Endothelial cell of umbilical vein (primary cell): ENCODE data around the gene MYD88. TPM values are rescaled to one million over a fixed set of nuclear protein-coding genes. Genes with fewer than 3 reads are reported as not detected.

Experiments used
- BruUV-seq: library from RNA; stranded (reverse); fragments of 400-500 nt; replicated peaks from 2 replicates; lab custom pipeline; 2021; lab: Mats Ljungman, UMichigan
- CTCF ChIA-PET: fragments of 300-600, 350-600 bp; sonication (Branson Sonifier 250); formaldehyde crosslinking; loops from one replicate; lab custom pipeline; 2021; ENCODE audit warnings: antibody characterized with exemption, inconsistent platforms; lab: Charles Lee
- POLR2A ChIA-PET: fragments of 300-600, 350-600 bp; sonication (Branson Sonifier 250); formaldehyde crosslinking; loops from one replicate; lab custom pipeline; 2021; ENCODE audit warnings: antibody characterized with exemption, inconsistent platforms; lab: Charles Lee
- DNase-seq: peaks from one replicate; pipeline ENCODE4 v3.0.0-alpha.2; 2011; ENCODE audit warnings: low read depth, low spot score
- FAIRE-seq: peaks from 2 replicates; lab custom pipeline; 2011; peaks lifted over from hg19 to GRCh38; lab: Jason Lieb, UNC
- H2AFZ ChIP-seq: 2 replicates; pipeline ENCODE4 v1.6.0; 2012; ENCODE audit warnings: low read depth, low read length, control low read depth, inconsistent platforms
- H3K27ac ChIP-seq: 2 replicates; pipeline ENCODE4 v1.5.1; 2011; ENCODE audit warnings: low read depth, mild to moderate bottlenecking, control low read depth, low read length, moderate library complexity; ENCODE audit not compliant: insufficient read depth
- H3K27me3 ChIP-seq, 2 experiments: 2 replicates each; pipeline versions ENCODE4 v1.6.0 to v1.6.1; 2011; ENCODE audit warnings: low read length in 2 of 2, mixed read lengths in 1 of 2; ENCODE audit not compliant: control insufficient read depth in 2 of 2, insufficient read depth in 2 of 2
- H3K36me3 ChIP-seq, 2 experiments: 2 replicates in 1 of 2; 3 replicates in 1 of 2; pipeline ENCODE4 v1.5.1; 2011; ENCODE audit warnings: low read length in 2 of 2, mild to moderate bottlenecking in 1 of 2, moderate library complexity in 1 of 2; ENCODE audit not compliant: control insufficient read depth in 2 of 2, insufficient read depth in 2 of 2; ENCODE audit errors: extremely low read depth in 1 of 2
- H3K4me1 ChIP-seq: 3 replicates; pipeline ENCODE4 v1.5.1; 2011; ENCODE audit warnings: mild to moderate bottlenecking, low read length; ENCODE audit not compliant: control insufficient read depth, insufficient read depth; ENCODE audit errors: extremely low read depth
- H3K4me2 ChIP-seq: 2 replicates; pipeline ENCODE4 v1.6.1; 2011; ENCODE audit warnings: low read length, control low read depth, mixed read lengths; ENCODE audit not compliant: insufficient read depth
- H3K4me3 ChIP-seq, 3 experiments: fragments of 200-600 bp in 1 of 3; sonication (generic), shearing (Covaris generic) in 1 of 3; replicated peaks in 1 of 3; 2 replicates each; pipeline ENCODE4 v1.5.1; 2011 to 2016; ENCODE audit warnings: control low read depth in 3 of 3, low read length in 3 of 3, mild to moderate bottlenecking in 2 of 3, inconsistent platforms in 1 of 3, low read depth in 1 of 3, moderate library complexity in 1 of 3; ENCODE audit not compliant: insufficient read depth in 1 of 3
- H3K79me2 ChIP-seq: 2 replicates; pipeline ENCODE4 v1.6.0; 2012; ENCODE audit warnings: low read length, inconsistent platforms; ENCODE audit not compliant: control insufficient read depth, insufficient read depth
- H3K9ac ChIP-seq: replicated peaks from 2 replicates; pipeline ENCODE3; 2011; ENCODE audit warnings: low read length, control low read depth; ENCODE audit not compliant: insufficient read depth; ENCODE audit errors: extremely low read depth
- H3K9me1 ChIP-seq: replicated peaks from 3 replicates; pipeline ENCODE4 v1.6.0; 2011; ENCODE audit warnings: mild to moderate bottlenecking, low read length; ENCODE audit not compliant: control insufficient read depth, insufficient read depth; ENCODE audit errors: extremely low read depth
- H3K9me3 ChIP-seq: replicated peaks from 2 replicates; pipeline ENCODE4 v1.5.1; 2012; ENCODE audit warnings: low read length, inconsistent platforms; ENCODE audit not compliant: control insufficient read depth, insufficient read depth
- H4K20me1 ChIP-seq: replicated peaks from 2 replicates; pipeline ENCODE3; 2011; ENCODE audit warnings: mild to moderate bottlenecking, low read length; ENCODE audit not compliant: control insufficient read depth, insufficient read depth; ENCODE audit errors: extremely low read depth
- FOS ChIP-seq: IDR thresholded peaks from 2 replicates; pipeline ENCODE4 v1.6.1; 2011; ENCODE audit warnings: mild to moderate bottlenecking, low read length, moderate library complexity, borderline replicate concordance; ENCODE audit not compliant: insufficient read depth
- dilution Hi-C: fragments of 300-500 bp; cut with MboI; formaldehyde crosslinking; loops from one replicate; pipeline ENCODE4 v1.15.0; 2019; ENCODE audit warnings: low sequenced_read_pairs; ENCODE audit not compliant: extremely low pct_ligation_motif_present
- intact Hi-C: fragments of 100-400 bp; cut with micrococcal nuclease; formaldehyde crosslinking; loops from one replicate; pipeline ENCODE4 v1.10.0; 2022
- polyA plus RNA-seq, 4 experiments: library from polyadenylated mRNA; depleted of rRNA in 3 of 4; stranded (reverse) in 3 of 4; unstranded in 1 of 4; fragments of >200 nt; gene quantifications; 2 replicates each; pipeline versions ENCODE4 v1.2.1 to v1.2.3, GENCODE V29; 2011 to 2012; ENCODE audit warnings: missing spikeins in 1 of 4
- total RNA-seq: library from RNA; stranded (reverse); gene quantifications from 2 replicates; pipeline ENCODE4 v1.2.3, GENCODE V29; 2021
- TF ChIP-seq, protein P1 (sequence below): IDR thresholded peaks from 2 replicates; pipeline ENCODE4 v1.6.1; 2011; ENCODE audit not compliant: insufficient read depth, insufficient read length

The MYD88 gene
- total and polyA plus RNA-seq, 2 donors (not counting 3 experiments of a cell fraction or from before 2014, with no cell fraction given) = 35.1 to 55.0 TPM

DNA sequence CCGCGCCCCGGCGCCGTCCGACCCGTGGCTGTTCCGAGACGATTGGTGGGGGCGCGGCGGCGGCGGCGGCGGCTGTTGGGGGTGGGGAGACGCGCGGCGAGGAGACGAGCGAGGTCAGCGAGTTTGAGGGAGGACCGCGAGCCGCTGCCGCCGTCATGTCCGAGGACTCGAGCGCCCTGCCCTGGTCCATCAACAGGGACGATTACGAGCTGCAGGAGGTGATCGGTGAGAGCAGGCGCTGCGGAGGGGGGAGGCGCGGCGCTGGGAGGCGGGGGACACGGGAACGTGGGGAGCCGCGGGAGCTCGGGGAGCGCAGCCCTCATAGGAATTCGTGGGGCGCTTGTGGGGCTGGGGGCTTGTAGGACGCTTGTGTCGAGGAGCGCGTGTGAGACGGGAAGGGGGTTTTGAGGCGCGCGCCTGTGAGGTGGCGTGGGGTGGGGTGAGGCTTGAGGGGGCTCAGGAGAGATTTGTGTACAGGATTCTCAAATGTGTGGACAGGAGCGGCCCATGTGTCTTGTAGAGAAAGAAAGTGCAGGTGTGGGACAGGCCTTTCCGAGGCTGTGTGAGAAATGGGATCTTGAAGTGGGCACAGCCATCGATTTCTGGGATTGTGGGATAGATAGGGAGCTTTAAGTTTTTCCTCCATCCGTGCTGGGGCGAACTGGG, 27.4 kb downstream of the MYD88 start:
- Histone ChIP-seq H3K36me3 (no peaks in the 10 kb centered on the region), H3K9me1 (no peaks in the 10 kb centered on the region), H3K4me3 (peak overlapping the region; percentile 62 to 88 (median 86)), H2AFZ (peak overlapping the region; percentile 57), H3K79me2 (peaks cover 45% of the 10 kb centered on the region), H3K27ac (peak overlapping the region; percentile 81), H3K9me3 (no peaks in the 10 kb centered on the region), H3K4me1 (peaks cover 4% of the 10 kb centered on the region), H4K20me1 (no peaks in the 10 kb centered on the region), H3K4me2 (peak overlapping the region; percentile 86), H3K27me3 (no peaks in the 10 kb centered on the region), H3K9ac (peak overlapping the region; percentile 74)
- no peak for FAIRE-seq
- TF ChIP-seq, protein P1, sequence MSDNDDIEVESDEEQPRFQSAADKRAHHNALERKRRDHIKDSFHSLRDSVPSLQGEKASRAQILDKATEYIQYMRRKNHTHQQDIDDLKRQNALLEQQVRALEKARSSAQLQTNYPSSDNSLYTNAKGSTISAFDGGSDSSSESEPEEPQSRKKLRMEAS = no peak
- dilution Hi-C loops = no loop called here
- CTCF ChIA-PET = interaction anchor here (0.6 to 5.7 kb wide), 12 partner anchors 11 to 490 kb away, joined by 3 to 43 read pairs (median 4); partner anchors contain the start of genes ACAA1, EXOG, MYD88 and XYLB
- DNase-seq = no peak
- BruUV-seq = no TSS peak
- intact Hi-C loops = loop anchor here (1.0 kb wide), 2 partner anchors 29 to 180 kb away; partner anchors contain the start of genes ACAA1 and XYLB
- POLR2A ChIA-PET = interaction anchor here (1.5 to 1.9 kb wide), 2 partner anchors 11 to 29 kb away, joined by 4 to 22 read pairs; partner anchors contain the start of gene ACAA1

DNA sequence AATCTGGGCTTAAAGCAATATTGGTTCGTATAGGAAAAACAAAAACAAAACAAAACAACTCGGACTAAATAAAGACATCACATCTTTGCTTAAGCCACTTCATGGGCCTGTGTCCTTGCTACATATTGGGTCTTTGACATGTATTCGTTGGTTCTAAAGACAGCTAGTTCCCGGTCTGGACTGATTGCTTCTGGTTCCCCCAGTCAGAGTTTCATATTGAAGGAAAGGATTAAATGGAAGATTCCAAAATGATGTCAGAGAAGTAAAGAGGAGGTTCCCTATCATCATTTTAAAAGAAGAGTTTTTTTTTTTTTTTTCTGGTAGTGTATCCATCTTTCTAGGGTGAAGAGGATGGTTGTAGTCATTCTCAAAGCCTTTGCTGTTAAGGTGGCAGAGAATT, 29.1 kb downstream of the MYD88 start:
- Histone ChIP-seq H2AFZ (no peak overlapping the region), H3K79me2 (peaks cover 60% of the 10 kb centered on the region), H3K27ac (no peak overlapping the region), H3K9ac (no peak overlapping the region), H3K27me3 (no peaks in the 10 kb centered on the region), H4K20me1 (no peaks in the 10 kb centered on the region), H3K9me1 (no peaks in the 10 kb centered on the region), H3K9me3 (no peaks in the 10 kb centered on the region), H3K4me2 (no peak overlapping the region), H3K4me1 (peaks cover 4% of the 10 kb centered on the region), H3K4me3 (no peak overlapping the region), H3K36me3 (no peaks in the 10 kb centered on the region)
- FAIRE-seq (no peak), DNase-seq (no peak)
- intact Hi-C loops (no loop called here), dilution Hi-C loops (no loop called here)
- no peak for TF ChIP-seq FOS
- BruUV-seq = TSS peak; percentile 7
- ChIA-PET POLR2A (no interaction called here), CTCF (interaction anchor here (5.7 kb wide), 1 partner anchor 29 kb away, joined by 43 read pairs; the partner anchor contains the start of genes ACAA1 and MYD88)
